Breast epithelium (tissue), 3 donors: ENCODE data around the gene MAD1L1.

Experiments
- CTCF ChIP-seq, 3 donors: fragments of 450-650 bp; IDR thresholded peaks; one replicate each; pipeline ENCODE4 v1.5.1; 2016 to 2017; ENCODE audit warnings: antibody characterized with exemption in 3 of 3, mild to moderate bottlenecking in 3 of 3, moderate library complexity in 3 of 3
- POLR2A ChIP-seq: fragments of 450-650 bp; IDR thresholded peaks from one replicate; pipeline ENCODE4 v1.6.1; 2016; ENCODE audit warnings: antibody characterized with exemption, mild to moderate bottlenecking, moderate library complexity

- TF ChIP-seq POLR2A (no peak), CTCF (IDR thresholded peaks at IDR 0.05) (no peak)
Measured at GRCh38 chr7:1909476-1909875, 323.3 kb downstream of the MAD1L1 start.
